H1 (cell line): ENCODE results near the gene RAB3GAP1. TPM values are rescaled to one million over a fixed set of nuclear protein-coding genes. Genes with fewer than 3 reads are reported as not detected.

Source experiments
- EGR1 ChIP-seq: IDR thresholded peaks from 2 replicates; pipeline ENCODE4 v1.6.1; 2011; ENCODE audit warnings: low read depth, low read length, borderline replicate concordance
- HDAC2 ChIP-seq, 2 experiments: fragments of 300-600 bp in 1 of 2; sonication (generic) in 1 of 2; IDR thresholded peaks; 2 replicates each; pipeline ENCODE4 v1.6.1; 2011 to 2012; ENCODE audit warnings: low read depth in 2 of 2, low read length in 2 of 2, mild to moderate bottlenecking in 2 of 2, moderate library complexity in 2 of 2, borderline replicate concordance in 1 of 2, inconsistent platforms in 1 of 2
- RFX5 ChIP-seq: IDR thresholded peaks from 2 replicates; pipeline ENCODE4 v1.6.1; 2011; ENCODE audit warnings: low read depth, low read length, improper control_type of control experiment, borderline replicate concordance
- TAF7 ChIP-seq: optimal IDR thresholded peaks from 2 replicates; pipeline ENCODE3; 2011; ENCODE audit warnings: low read depth, mild to moderate bottlenecking, inconsistent platforms, low read length, moderate library complexity, borderline replicate concordance
- polyA plus RNA-seq, 7 experiments: library from polyadenylated mRNA; depleted of rRNA in 3 of 7; stranded (reverse) in 5 of 7; unstranded in 2 of 7; fragments of >200 nt in 5 of 7; fragments of 200-250 nt in 2 of 7; gene quantifications; 1 replicate in 5 of 7; 2 replicates in 1 of 7; 4 replicates in 1 of 7; pipeline versions ENCODE4 v1.2.1 to v1.2.3, GENCODE V29; 2011 to 2013; ENCODE audit warnings: missing spikeins in 2 of 7, mixed read lengths in 2 of 7
- total RNA-seq: library from RNA; stranded (reverse); fragmentation: NEBNext Ultra II Directional; extraction: Animal tissue kit (Norgen Biotek cat#: 25700); gene quantifications from 2 replicates; pipeline ENCODE4 v1.2.1, GENCODE V29; 2021

The RAB3GAP1 gene
- total and polyA plus RNA-seq, 2 of the 8 experiments (the other 6 are each of a cell fraction or from before 2014, with no cell fraction given), result 9.8 to 28.6 TPM

DNA sequence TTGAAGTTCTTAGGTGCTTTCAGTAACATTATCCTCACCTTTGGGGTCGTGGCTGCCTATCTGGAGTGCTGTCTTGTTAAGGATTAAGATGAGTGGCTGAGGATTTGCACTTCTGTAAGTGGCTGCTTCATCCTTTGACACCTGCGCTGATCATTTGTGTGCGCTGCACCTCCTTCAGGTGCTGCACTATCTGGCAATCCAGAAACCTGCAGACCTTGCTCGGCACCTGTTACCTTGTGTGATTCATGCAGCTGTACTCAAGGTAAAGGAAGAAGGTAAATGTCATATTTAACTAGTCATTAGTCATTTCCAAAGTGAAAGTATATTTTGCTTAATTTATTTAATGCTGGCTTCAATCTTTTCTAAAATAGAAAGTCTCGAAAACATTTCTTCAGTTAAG is 110.3 kb downstream of the RAB3GAP1 start (continued):
- TF ChIP-seq HDAC2 (IDR thresholded peaks at IDR 0.05; ENCODE audit: borderline replicate concordance in 1 of 2, low read depth in 2 of 2, low read length in 2 of 2) (no peak), TAF7 (no peak), EGR1 (no peak), RFX5 (no peak)
